ENCODE results near the gene CPA1. TPM values are rescaled to one million over a fixed set of nuclear protein-coding genes. Genes with fewer than 3 reads are reported as not detected.

The CPA1 gene
- total RNA-seq, 1 donor from 2014 or later = not detected

DNA sequence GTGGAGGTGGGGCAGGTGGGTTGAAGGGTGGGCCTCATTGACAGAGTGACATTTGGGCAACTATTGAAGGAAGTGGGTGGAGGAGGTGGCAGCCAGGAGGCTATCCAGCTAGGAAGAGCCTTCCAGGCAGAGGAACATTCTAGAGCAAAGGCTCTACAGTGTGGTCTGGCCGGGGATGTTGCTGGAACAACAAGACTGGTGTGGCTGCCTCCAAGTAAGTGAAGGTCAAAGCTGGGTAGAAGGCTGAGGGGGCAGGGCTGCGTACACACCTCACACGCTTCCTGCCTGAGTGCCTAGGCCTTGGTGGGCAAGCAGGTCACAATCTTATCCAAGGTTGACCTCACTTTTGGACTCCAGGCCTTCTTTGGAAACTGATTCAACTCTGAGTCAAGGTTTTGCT, 6.6 kb downstream of the CPA1 start:
- Mint-ChIP-seq H3K27ac (ENCODE audit: unreplicated experiment) (no peak overlapping the region), H3K36me3 (ENCODE audit: low read depth, unreplicated experiment) (peaks cover 3% of the 10 kb centered on the region), H3K27me3 (ENCODE audit: unreplicated experiment) (peaks cover 2% of the 10 kb centered on the region), H3K4me3 (ENCODE audit: unreplicated experiment) (no peak overlapping the region), H3K4me1 (ENCODE audit: unreplicated experiment) (peaks cover 4% of the 10 kb centered on the region), H3K9me3 (ENCODE audit: unreplicated experiment) (no peaks in the 10 kb centered on the region)
- TF ChIP-seq, protein P1, sequence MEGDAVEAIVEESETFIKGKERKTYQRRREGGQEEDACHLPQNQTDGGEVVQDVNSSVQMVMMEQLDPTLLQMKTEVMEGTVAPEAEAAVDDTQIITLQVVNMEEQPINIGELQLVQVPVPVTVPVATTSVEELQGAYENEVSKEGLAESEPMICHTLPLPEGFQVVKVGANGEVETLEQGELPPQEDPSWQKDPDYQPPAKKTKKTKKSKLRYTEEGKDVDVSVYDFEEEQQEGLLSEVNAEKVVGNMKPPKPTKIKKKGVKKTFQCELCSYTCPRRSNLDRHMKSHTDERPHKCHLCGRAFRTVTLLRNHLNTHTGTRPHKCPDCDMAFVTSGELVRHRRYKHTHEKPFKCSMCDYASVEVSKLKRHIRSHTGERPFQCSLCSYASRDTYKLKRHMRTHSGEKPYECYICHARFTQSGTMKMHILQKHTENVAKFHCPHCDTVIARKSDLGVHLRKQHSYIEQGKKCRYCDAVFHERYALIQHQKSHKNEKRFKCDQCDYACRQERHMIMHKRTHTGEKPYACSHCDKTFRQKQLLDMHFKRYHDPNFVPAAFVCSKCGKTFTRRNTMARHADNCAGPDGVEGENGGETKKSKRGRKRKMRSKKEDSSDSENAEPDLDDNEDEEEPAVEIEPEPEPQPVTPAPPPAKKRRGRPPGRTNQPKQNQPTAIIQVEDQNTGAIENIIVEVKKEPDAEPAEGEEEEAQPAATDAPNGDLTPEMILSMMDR (IDR thresholded peaks at IDR 0.05; ENCODE audit: unreplicated experiment) = no peak
- DNase-seq (ENCODE audit: low spot score) = no peak

GRCh38 chr7:130387306-130387627, 7.0 kb downstream of the CPA1 start:
- Mint-ChIP-seq H3K27me3 (ENCODE audit: unreplicated experiment) (peaks cover 2% of the 10 kb centered on the region), H3K4me1 (ENCODE audit: unreplicated experiment) (peaks cover 6% of the 10 kb centered on the region), H3K9me3 (ENCODE audit: unreplicated experiment) (no peaks in the 10 kb centered on the region), H3K4me3 (ENCODE audit: unreplicated experiment) (no peak overlapping the region), H3K36me3 (ENCODE audit: low read depth, unreplicated experiment) (peaks cover 3% of the 10 kb centered on the region), H3K27ac (ENCODE audit: unreplicated experiment) (no peak overlapping the region)
- no peak for DNase-seq (ENCODE audit: low spot score)
- TF ChIP-seq, protein P1 (IDR thresholded peaks at IDR 0.05; ENCODE audit: unreplicated experiment) = no peak

- no peaks in the 10 kb centered on the region for H3K9me3 Mint-ChIP-seq (ENCODE audit: unreplicated experiment)
- peaks cover 9% of the 10 kb centered on the region for H3K4me1 Mint-ChIP-seq (ENCODE audit: unreplicated experiment)
Observed at GRCh38 chr7:130387628-130388403, 7.5 kb downstream of the CPA1 start.

GRCh38 chr7:130388671-130389070, 8.4 kb downstream of the CPA1 start:
- TF ChIP-seq, protein P1 (IDR thresholded peaks at IDR 0.05; ENCODE audit: unreplicated experiment) = no peak
- no peak overlapping the region for H3K27ac Mint-ChIP-seq (ENCODE audit: unreplicated experiment)
- peaks cover 3% of the 10 kb centered on the region for H3K36me3 Mint-ChIP-seq (ENCODE audit: low read depth, unreplicated experiment)
- H3K27me3 Mint-ChIP-seq (ENCODE audit: unreplicated experiment) = peaks cover 2% of the 10 kb centered on the region
- H3K4me1 Mint-ChIP-seq (ENCODE audit: unreplicated experiment) = peaks cover 17% of the 10 kb centered on the region
- no peak overlapping the region for H3K4me3 Mint-ChIP-seq (ENCODE audit: unreplicated experiment)
- H3K9me3 Mint-ChIP-seq (ENCODE audit: unreplicated experiment) = no peaks in the 10 kb centered on the region
- no peak for DNase-seq (ENCODE audit: low spot score)

More at GRCh38 chr7:130387628-130388403, 7.5 kb downstream of the CPA1 start:
- H3K4me3 Mint-ChIP-seq (ENCODE audit: unreplicated experiment) = no peak overlapping the region
- DNase-seq (ENCODE audit: low spot score) = no peak
- TF ChIP-seq, protein P1 (IDR thresholded peaks at IDR 0.05; ENCODE audit: unreplicated experiment) = no peak
- H3K27ac Mint-ChIP-seq (ENCODE audit: unreplicated experiment) = no peak overlapping the region
- H3K27me3 Mint-ChIP-seq (ENCODE audit: unreplicated experiment) = peaks cover 2% of the 10 kb centered on the region
- H3K36me3 Mint-ChIP-seq (ENCODE audit: low read depth, unreplicated experiment) = peaks cover 3% of the 10 kb centered on the region

- Mint-ChIP-seq H3K27ac (ENCODE audit: unreplicated experiment) (no peak overlapping the region), H3K27me3 (ENCODE audit: unreplicated experiment) (peaks cover 4% of the 10 kb centered on the region), H3K36me3 (ENCODE audit: low read depth, unreplicated experiment) (peaks cover 3% of the 10 kb centered on the region), H3K4me3 (ENCODE audit: unreplicated experiment) (no peak overlapping the region), H3K9me3 (ENCODE audit: unreplicated experiment) (no peaks in the 10 kb centered on the region), H3K4me1 (ENCODE audit: unreplicated experiment) (peaks cover 33% of the 10 kb centered on the region)
- no peak for DNase-seq (ENCODE audit: low spot score)
- TF ChIP-seq, protein P1 (IDR thresholded peaks at IDR 0.05; ENCODE audit: unreplicated experiment) = no peak
Observed at GRCh38 chr7:130390486-130390885, 10.2 kb downstream of the CPA1 start.
